Activated CD4-positive, alpha-beta T cell treated with anti-CD3 and anti-CD28 coated beads, Interleukin-2, amount 50 U/mL, for 4 hours (primary cell): Measurements from ENCODE around the gene SLC25A52.
"Not testable (repeated sequence)": the region's sequence is repeated elsewhere in the genome, so short reads cannot be mapped to it uniquely, and the experiment has no call there.

Experiments
- DNase-seq, 2 experiments: peaks; one replicate each; pipeline ENCODE4 v3.0.0-alpha.2; 2020

The SLC25A52 gene

DNA sequence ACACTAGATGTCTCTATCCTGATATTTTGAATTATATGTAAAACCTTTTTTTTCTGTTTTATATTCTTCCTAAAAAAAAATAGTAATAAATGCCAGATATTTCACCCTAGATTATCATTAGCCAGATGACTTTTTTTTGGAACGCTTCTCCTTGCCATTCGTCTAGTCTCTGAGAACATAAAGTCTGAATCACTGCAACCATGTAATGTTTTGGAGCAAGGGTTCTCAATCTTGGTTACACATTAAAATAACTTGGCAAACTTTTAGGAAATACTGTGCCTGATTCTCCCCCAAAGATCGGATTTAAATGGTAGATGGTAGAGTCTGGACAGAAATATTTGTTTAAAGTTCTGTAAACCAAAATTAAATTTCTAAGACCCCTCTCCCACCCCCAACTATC lies 21.0 kb downstream of the SLC25A52 start:
- no peak for DNase-seq

DNA sequence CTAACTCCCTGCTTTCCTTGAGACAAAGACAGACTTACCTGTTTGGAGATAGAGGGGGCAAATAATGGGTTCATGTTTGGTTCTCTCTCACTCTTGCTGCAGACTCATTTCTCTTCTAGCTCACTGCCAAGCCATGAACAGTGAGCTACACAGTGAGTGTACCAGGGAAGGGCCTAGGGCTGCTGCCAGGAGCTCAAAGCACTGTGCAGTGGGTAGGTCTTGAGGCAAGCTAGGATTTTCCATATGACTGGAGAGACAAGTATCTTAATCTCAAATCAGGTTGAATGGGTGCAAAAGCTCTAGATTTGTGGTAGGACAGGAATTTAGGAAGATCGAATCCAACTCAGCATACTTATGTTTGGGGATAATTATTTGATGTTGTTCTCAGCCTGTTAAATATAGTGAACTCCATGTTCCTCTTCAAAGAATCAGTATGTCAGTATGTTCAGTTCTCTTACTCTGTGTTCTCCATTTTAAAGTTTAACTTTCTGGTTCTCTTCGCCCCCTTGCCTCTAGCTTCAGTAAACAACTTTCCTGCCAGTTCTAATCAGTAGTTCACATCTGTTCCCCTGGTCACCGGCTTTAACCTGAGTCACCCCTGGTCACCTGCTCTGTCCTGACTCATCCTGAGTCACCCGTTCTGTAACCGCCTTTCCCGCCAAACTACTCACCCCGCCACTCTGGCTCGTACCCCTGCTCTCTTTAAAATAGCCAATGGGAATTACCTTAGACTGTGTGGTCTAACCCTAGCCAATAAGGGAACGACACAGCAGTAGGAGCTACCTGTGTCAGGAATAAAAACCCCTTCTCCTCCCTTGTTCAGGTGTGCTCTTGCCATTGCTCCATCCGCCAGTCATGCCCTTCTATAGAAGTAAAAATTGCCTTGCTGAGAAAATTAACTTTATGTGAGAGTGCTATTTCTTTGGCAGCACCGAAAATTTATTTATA lies 21.9 kb downstream of the SLC25A52 start:
- DNase-seq, result no peak

DNA sequence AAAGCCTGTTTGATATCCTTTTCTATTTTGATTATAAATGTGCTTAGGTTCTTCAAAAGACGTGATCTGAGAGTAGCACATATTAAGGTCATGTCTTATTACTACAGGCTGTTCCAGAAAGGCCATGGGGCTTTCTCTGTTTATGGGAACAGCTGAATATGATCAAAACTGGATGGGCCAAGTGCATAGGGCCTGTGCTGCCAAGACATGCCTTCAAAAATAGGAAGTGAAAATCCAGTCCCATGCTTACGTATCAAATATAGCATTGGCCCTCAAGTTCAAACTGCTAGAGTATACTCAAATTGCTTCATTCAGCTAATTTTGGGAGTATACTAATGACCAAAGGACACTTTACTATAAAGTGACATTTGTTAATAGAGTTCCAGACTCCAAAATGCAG lies 24.1 kb downstream of the SLC25A52 start:
- no peak for DNase-seq

DNA sequence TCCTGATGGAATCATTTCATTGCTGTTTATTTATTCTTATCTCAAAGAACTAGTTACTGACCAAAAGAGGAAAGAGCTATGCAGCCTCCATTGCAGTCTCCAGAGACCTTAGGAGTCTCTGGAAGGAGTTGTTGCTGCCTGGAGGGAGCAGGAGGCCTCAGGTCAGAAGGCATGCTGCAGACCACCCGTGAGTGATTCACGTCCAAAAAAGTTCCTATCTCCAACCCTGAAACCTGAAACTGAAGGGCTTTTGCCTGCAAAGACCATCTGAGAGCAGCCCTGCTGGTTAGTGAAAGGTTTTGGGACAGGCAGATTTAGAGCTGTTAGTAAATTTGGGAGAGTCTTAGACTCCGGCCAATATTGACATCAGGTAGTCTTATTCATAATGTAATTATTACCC lies 29.1 kb downstream of the SLC25A52 start:
- DNase-seq, result no peak

DNA sequence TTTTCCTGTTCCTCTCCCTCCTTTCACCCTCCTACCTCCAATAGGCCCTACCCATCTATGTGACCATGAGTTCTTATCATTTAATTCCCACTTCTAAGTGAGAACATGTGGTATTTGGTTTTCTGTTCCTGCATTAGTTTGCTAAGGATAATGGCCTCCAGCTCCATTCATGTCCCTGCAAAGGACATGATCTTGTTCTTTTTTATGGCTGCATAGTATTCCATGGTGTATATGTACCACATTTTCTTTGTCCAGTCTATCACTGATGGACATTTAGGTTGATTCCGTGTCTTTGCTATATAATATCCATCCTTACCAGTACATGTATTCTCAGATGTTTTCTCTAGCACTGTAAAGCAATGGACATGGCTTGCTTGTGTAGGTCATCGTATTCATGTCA lies 31.5 kb downstream of the SLC25A52 start:
- DNase-seq, result not testable (repeated sequence)

DNA sequence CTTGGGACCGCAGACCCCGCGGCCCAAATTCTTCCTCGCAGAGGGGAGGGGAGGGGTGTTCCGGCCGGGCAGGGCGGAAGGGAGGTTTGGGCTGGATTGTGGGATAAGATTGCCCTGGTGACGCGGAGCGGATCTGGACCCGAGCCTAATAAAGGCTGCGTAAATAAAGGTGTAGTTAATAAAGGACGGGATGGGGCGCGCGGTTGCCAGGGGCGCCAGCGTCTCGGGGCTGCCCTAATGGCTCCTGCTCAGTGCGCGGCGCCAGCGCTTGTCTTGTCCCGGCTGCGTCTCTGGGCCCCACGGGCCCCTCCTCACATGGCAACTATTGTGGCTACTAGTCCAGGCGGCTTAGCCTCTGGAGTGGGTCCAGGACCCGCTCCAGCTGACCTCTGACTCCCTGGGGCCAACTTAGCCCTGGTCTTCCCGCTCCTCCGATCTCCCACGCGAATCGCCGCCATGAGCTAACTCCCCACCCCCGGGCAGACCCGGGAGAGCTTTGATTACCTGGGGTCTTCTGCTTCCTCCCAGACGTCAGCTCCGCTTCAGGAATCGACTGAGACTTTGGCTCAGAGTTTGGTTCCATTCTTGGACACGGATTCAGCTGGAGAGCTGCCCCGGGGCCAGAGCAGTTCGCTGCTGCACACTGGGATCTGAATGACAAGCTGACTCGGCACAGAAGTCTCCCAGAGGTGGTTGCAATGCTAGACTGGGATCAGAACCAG lies 36.5 kb downstream of the SLC25A52 start:
- no peak for DNase-seq

DNA sequence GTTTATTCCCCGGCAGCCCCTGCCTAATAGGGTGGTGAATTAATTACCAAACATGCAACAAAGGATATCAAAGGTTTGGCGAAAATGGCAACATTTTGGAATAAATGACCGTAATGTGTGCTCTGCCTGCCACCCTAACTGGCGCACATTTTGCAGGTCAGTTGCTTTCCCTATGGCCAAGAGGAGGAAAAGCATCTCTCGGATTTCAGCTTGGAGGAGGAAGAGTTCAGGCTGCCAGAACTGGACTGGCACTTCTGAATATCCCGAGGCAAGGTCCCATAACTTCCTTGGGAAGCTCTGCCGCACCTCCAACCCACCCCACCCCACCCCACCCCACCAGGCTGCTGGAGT lies 37.1 kb downstream of the SLC25A52 start:
- no peak for DNase-seq

DNA sequence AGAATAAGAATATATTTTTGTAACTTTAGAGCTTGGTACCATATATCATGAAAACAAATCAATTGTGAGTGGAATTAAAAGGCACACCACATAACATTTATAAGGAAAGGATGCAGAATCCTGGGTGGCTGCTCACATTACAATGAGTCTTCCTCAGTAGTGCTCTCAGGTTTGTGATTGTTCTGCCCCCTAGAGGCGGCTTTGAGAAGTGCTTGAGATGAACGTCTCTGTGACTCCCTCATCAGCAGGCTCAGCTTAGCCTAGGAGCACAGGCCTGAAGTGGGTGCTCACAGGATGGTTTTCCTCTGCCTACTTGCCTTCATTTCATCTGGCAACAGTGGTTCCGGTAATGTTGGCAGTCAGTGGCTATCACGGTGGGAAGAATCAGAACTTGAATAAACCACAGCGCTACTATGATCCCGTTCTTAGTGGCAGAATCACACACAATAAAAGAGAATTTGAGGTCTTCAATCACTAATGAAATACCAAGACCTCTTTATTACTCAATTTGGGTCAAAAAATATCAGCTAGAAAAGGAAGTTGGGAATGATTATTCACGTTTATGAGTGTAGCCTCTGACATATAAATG lies 38.2 kb downstream of the SLC25A52 start:
- peak; percentile 51 to 64 for DNase-seq

DNA sequence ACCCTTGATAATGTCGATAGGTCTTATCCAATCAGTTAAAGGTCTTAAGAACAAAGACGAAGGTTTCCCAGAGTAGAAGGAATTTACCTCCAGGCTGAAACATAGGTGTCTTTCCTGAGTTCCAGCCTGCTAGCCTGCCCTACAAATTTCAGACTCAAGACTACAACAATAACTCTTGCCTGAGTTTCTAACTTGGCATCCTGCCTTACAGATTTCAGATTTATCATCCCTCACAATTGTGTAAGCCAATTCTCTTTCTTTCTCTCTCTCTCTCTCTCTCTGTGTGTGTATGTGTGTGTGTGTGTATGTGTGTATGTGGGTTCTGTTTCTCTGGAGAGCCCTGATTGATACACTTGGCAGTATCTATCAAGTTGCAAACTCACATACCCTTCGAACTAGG lies 39.1 kb downstream of the SLC25A52 start:
- no peak for DNase-seq

DNA sequence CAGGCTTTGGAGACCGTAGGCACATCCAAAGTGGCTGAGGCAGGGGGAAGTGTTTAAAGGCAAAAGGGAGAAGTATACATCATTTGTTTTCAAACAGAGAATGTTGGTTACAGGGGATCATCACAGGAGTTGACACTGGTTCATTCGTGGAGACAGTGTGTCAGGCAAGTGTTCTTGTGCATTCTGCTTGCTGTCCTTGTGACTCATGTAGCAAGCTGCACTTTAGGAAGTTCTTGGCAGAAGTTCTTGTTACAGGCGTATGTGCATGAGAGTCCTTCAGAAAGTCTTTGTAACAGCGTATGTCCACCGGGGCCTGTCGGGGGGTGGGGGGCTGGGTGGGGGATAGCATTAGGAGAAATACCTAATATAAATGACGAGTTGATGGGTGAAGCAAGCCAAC lies 39.8 kb downstream of the SLC25A52 start:
- DNase-seq, result no peak

DNA sequence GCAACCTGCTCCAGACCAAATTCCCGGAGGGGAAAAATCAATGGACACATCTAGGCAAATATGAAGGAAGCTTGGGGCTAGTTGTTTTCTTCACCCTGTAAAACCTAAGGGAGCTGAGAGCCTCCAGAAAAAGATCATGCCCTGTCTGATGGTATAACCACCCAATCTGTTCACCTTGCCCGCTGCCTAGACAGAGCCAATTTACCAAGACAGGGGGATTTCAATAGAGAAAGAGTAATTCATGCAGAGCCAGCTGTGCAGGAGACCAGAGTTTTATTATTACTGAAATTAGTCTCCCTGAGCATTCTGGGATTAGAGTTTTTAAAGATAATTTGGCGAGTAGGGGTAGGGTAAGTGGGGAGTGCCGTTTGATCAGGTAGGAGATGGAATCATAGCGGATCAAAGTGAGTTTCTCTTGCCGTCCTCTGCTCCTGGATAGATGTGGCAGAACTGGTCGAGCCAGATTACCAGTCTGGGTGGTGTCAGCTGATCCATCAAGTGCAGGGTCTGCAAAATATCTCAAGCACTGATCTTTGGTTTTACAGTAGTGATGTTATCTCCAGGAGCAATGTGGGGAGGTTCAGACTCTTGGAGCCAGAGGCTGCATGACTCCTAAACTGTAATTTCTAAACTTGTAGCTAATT lies 41.2 kb downstream of the SLC25A52 start:
- no peak for DNase-seq

DNA sequence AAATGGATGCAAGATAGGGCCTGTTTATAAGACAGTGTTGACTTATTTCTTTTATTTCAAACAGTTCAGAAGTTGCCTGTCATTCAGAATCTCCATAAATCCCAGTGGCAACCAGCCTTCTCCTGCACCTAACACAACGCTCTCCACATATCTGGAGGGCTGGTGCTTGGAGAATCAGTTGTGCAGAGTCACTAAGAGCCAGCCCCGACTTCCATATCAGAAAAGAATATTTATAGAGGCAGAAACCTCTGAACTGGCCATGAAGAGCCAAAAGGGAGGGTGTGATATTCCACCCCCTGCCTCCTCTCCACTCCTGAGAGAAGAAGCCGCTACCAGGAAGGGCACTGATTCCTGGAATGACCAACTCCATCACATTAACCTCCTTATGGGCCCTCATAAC lies 42.3 kb downstream of the SLC25A52 start:
- no peak for DNase-seq

DNA sequence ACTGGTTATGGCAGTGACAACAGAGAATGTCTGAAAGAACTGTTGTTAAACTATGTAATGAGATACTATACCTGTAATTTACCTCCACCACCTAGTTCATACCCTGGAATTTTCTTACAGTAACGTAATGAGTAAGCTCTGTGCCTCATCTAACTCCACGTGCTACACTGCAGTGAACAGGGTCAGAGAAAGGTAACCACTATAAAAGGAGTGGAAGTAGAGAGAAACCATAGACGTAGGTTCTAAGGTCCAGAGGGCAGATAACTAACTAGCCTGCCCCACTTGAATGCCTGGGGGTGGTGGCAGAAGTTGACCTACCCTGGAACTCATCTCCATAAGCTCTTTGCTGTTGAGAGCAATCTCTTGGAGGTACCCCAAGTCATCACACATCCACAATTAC lies 44.3 kb downstream of the SLC25A52 start:
- no peak for DNase-seq

DNA sequence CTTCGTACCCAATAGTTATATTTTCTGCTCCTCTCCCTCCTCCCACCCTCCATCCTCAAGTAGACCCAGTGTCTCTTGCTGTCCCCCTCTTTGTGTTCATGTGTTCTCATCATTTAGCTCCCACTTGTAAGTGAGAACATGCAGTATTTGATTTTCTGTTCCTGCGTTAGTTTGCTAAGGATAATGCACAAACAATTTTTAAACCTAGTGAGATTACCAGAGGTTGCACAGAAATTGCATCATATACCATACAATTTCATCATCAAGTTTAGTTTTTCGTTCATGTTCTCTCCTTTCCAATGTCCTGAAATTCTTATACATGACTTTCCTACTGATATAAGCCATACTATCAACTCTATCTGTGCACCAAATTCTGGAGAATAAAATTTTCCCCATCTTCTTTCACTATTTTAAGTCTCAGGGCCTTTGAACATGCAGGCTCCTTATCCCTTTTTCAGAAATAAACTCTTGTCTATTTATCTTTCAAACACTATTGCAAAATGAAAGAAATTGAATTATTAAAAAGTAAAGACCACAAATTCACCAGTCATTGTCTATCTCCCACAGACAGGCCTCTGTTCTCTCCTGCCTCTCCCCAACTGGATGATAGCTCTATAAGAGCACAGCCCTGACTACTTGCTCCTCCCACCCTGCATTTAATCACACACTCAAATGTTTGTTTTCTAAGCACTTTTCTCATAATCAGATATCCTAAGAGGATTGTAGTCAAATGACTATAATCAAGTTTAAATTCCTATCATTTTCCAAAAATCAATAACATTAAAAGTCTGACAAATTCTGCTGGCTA lies 49.1 kb downstream of the SLC25A52 start:
- DNase-seq, result no peak

DNA sequence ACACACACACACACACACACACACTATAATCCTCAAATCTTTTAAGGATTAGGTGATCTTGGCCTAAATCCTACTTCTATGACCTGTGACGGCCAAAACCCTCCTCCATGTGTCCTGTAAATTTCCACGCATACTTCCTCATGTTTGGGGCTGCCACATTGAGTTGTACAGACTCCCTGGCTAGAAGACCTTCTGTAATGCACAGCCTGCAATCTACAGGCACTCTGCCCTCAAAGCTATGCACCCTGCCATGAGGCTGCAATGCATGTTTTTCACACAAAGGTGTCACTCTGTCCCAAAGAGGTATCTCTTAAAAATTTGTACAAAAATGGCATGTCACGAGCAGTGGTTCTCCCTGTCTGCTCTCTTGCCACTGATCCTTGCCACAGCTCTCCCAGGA lies 49.9 kb downstream of the SLC25A52 start:
- no peak for DNase-seq
